Karpas-422 (cell line): ENCODE results near the gene IGSF21. TPM values are rescaled to one million over a fixed set of nuclear protein-coding genes. Genes with fewer than 3 reads are reported as not detected.

ENCODE experiments used
- DNase-seq: peaks from one replicate; pipeline ENCODE4 v3.0.0-alpha.2; 2015
- H2AFZ ChIP-seq: fragments of 200-600 bp; sonication (generic); 2 replicates; pipeline ENCODE4 v1.6.1; 2014; ENCODE audit warnings: antibody characterized with exemption, low read length, mixed read lengths
- H3K27ac ChIP-seq: fragments of 200-600 bp; sonication (generic); 2 replicates; pipeline ENCODE4 v1.5.1; 2014; ENCODE audit warnings: mild to moderate bottlenecking, low read length, moderate library complexity
- H3K27me3 ChIP-seq: fragments of 200-600 bp; sonication (generic); 2 replicates; pipeline ENCODE4 v1.6.1; 2014; ENCODE audit warnings: low read length, mixed read lengths
- H3K36me3 ChIP-seq: fragments of 200-600 bp; sonication (generic); 2 replicates; pipeline ENCODE4 v1.6.1; 2014; ENCODE audit warnings: low read length, mixed read lengths; ENCODE audit not compliant: insufficient read depth
- H3K4me1 ChIP-seq: fragments of 200-600 bp; sonication (generic); 2 replicates; pipeline ENCODE4 v1.6.1; 2014; ENCODE audit warnings: mild to moderate bottlenecking, low read length, mixed read lengths
- H3K4me2 ChIP-seq: fragments of 200-600 bp; sonication (generic); 2 replicates; pipeline ENCODE4 v1.6.1; 2014; ENCODE audit warnings: low read length, low read depth, mild to moderate bottlenecking; ENCODE audit not compliant: poor library complexity, severe bottlenecking
- H3K4me3 ChIP-seq: fragments of 200-600 bp; sonication (generic); 2 replicates; pipeline ENCODE4 v1.5.1; 2014; ENCODE audit warnings: mild to moderate bottlenecking, antibody characterized with exemption, low read length, mixed read lengths
- H3K79me2 ChIP-seq: fragments of 200-600 bp; sonication (generic); 2 replicates; pipeline ENCODE4 v1.6.1; 2014; ENCODE audit warnings: mild to moderate bottlenecking, low read length, mixed read lengths
- H3K9ac ChIP-seq: fragments of 200-600 bp; sonication (generic); 2 replicates; pipeline ENCODE4 v1.6.0; 2014; ENCODE audit warnings: low read length
- H3K9me2 ChIP-seq: fragments of 200-600 bp; sonication (generic), shearing (Covaris generic); replicated peaks from 2 replicates; pipeline ENCODE4 v1.6.0; 2014; ENCODE audit warnings: mild to moderate bottlenecking, low read length, moderate library complexity; ENCODE audit not compliant: insufficient read depth
- H3K9me3 ChIP-seq: fragments of 300-700, 200-600 bp; sonication (generic); 2 replicates; pipeline ENCODE4 v1.6.1; 2014; ENCODE audit warnings: low read length, mixed read lengths
- H4K20me1 ChIP-seq: fragments of 200-600 bp; sonication (generic); 2 replicates; pipeline ENCODE4 v1.6.1; 2014; ENCODE audit warnings: mild to moderate bottlenecking, antibody characterized with exemption, low read length, low read depth; ENCODE audit not compliant: insufficient read depth
- total RNA-seq: library from RNA; depleted of rRNA; stranded (reverse); fragments of >200 nt; shearing (Covaris generic); gene quantifications from 2 replicates; pipeline ENCODE4 v1.2.3, GENCODE V29; 2014; ENCODE audit warnings: low replicate concordance

The IGSF21 gene
- total RNA-seq, 1 experiment from 2014 or later: 0.26 TPM

- Histone ChIP-seq H3K9me3 (no peaks in the 10 kb centered on the region), H3K4me2 (no peak overlapping the region)
- DNase-seq: no peak
Measured at GRCh38 chr1:18341291-18342069, 233.9 kb downstream of the IGSF21 start.

GRCh38 chr1:18342744-18343143, 235.1 kb downstream of the IGSF21 start:
- Histone ChIP-seq H3K27me3 (no peaks in the 10 kb centered on the region), H3K9ac (no peak overlapping the region), H3K4me3 (no peak overlapping the region), H3K4me1 (no peaks in the 10 kb centered on the region), H4K20me1 (no peaks in the 10 kb centered on the region), H2AFZ (no peak overlapping the region), H3K79me2 (no peaks in the 10 kb centered on the region), H3K9me3 (no peaks in the 10 kb centered on the region), H3K4me2 (no peak overlapping the region), H3K9me2 (no peaks in the 10 kb centered on the region), H3K27ac (no peak overlapping the region), H3K36me3 (no peaks in the 10 kb centered on the region)
- no peak for DNase-seq

More at GRCh38 chr1:18341291-18342069, 233.9 kb downstream of the IGSF21 start:
- H4K20me1 ChIP-seq: no peaks in the 10 kb centered on the region
- no peaks in the 10 kb centered on the region for H3K79me2 ChIP-seq
- H3K27ac ChIP-seq: no peak overlapping the region
- H2AFZ ChIP-seq: no peak overlapping the region
- H3K27me3 ChIP-seq: no peaks in the 10 kb centered on the region
- H3K9ac ChIP-seq: no peak overlapping the region
- no peaks in the 10 kb centered on the region for H3K4me1 ChIP-seq
- H3K4me3 ChIP-seq: no peak overlapping the region
- H3K9me2 ChIP-seq: no peaks in the 10 kb centered on the region
- no peaks in the 10 kb centered on the region for H3K36me3 ChIP-seq

GRCh38 chr1:18343581-18343980, 236.0 kb downstream of the IGSF21 start:
- Histone ChIP-seq H3K9me3 (no peaks in the 10 kb centered on the region), H3K27me3 (no peaks in the 10 kb centered on the region), H3K4me3 (no peak overlapping the region), H3K4me2 (no peak overlapping the region), H3K27ac (no peak overlapping the region), H3K4me1 (no peaks in the 10 kb centered on the region), H3K9ac (no peak overlapping the region), H4K20me1 (no peaks in the 10 kb centered on the region), H3K9me2 (no peaks in the 10 kb centered on the region), H3K79me2 (no peaks in the 10 kb centered on the region), H2AFZ (no peak overlapping the region), H3K36me3 (no peaks in the 10 kb centered on the region)
- no peak for DNase-seq

- no peak for DNase-seq
- H3K4me1 ChIP-seq: no peaks in the 10 kb centered on the region
- H3K9me3 ChIP-seq: no peaks in the 10 kb centered on the region
- H3K27ac ChIP-seq: no peak overlapping the region
- no peaks in the 10 kb centered on the region; the same call in 1 of the 2 replicates for H4K20me1 ChIP-seq
- no peaks in the 10 kb centered on the region for H3K79me2 ChIP-seq
- H3K36me3 ChIP-seq: no peaks in the 10 kb centered on the region
- no peak overlapping the region for H3K9ac ChIP-seq
- no peak overlapping the region for H3K4me2 ChIP-seq
- H3K4me3 ChIP-seq: no peak overlapping the region
- no peak overlapping the region for H2AFZ ChIP-seq
- H3K27me3 ChIP-seq: no peaks in the 10 kb centered on the region
- no peaks in the 10 kb centered on the region for H3K9me2 ChIP-seq
Measured at GRCh38 chr1:18344755-18345154, 237.2 kb downstream of the IGSF21 start.

GRCh38 chr1:18347559-18347958, 240.0 kb downstream of the IGSF21 start:
- Histone ChIP-seq H3K4me3 (no peak overlapping the region), H3K4me2 (no peak overlapping the region), H3K9ac (no peak overlapping the region), H3K9me3 (no peaks in the 10 kb centered on the region), H4K20me1 (no peaks in the 10 kb centered on the region; the same call in 1 of the 2 replicates), H3K36me3 (no peaks in the 10 kb centered on the region), H3K9me2 (no peaks in the 10 kb centered on the region), H2AFZ (no peak overlapping the region), H3K79me2 (no peaks in the 10 kb centered on the region), H3K4me1 (no peaks in the 10 kb centered on the region), H3K27ac (no peak overlapping the region), H3K27me3 (no peaks in the 10 kb centered on the region)
- DNase-seq: peak; percentile 47

GRCh38 chr1:18348354-18348753, 240.8 kb downstream of the IGSF21 start:
- Histone ChIP-seq H3K36me3 (no peaks in the 10 kb centered on the region), H3K9ac (no peak overlapping the region), H3K4me1 (no peaks in the 10 kb centered on the region), H3K79me2 (no peaks in the 10 kb centered on the region), H3K4me2 (no peak overlapping the region), H3K9me3 (no peaks in the 10 kb centered on the region), H3K27ac (no peak overlapping the region), H2AFZ (no peak overlapping the region), H4K20me1 (no peaks in the 10 kb centered on the region; the same call in 1 of the 2 replicates), H3K4me3 (no peak overlapping the region), H3K27me3 (no peaks in the 10 kb centered on the region), H3K9me2 (no peaks in the 10 kb centered on the region)
- no peak for DNase-seq

GRCh38 chr1:18350747-18351146, 243.1 kb downstream of the IGSF21 start:
- H3K9ac ChIP-seq: no peak overlapping the region
- no peaks in the 10 kb centered on the region for H3K9me3 ChIP-seq
- no peaks in the 10 kb centered on the region for H3K9me2 ChIP-seq
- no peak overlapping the region for H3K4me3 ChIP-seq
- DNase-seq: no peak
- no peaks in the 10 kb centered on the region for H3K79me2 ChIP-seq
- H3K36me3 ChIP-seq: no peaks in the 10 kb centered on the region
- H3K4me1 ChIP-seq: no peaks in the 10 kb centered on the region
- H4K20me1 ChIP-seq: no peaks in the 10 kb centered on the region; the same call in 1 of the 2 replicates
- H2AFZ ChIP-seq: no peak overlapping the region
- H3K27me3 ChIP-seq: no peaks in the 10 kb centered on the region
- H3K4me2 ChIP-seq: no peak overlapping the region
- H3K27ac ChIP-seq: no peak overlapping the region

- DNase-seq: no peak
- H3K36me3 ChIP-seq: no peaks in the 10 kb centered on the region
Measured at GRCh38 chr1:18351735-18352134, 244.1 kb downstream of the IGSF21 start.

More at GRCh38 chr1:18351735-18352134, 244.1 kb downstream of the IGSF21 start:
- H3K9me2 ChIP-seq: no peaks in the 10 kb centered on the region
- H3K4me1 ChIP-seq: no peaks in the 10 kb centered on the region
- H3K9me3 ChIP-seq: no peaks in the 10 kb centered on the region
- no peak overlapping the region for H3K27ac ChIP-seq
- no peak overlapping the region for H3K9ac ChIP-seq
- H3K79me2 ChIP-seq: no peaks in the 10 kb centered on the region
- H3K4me3 ChIP-seq: no peak overlapping the region
- H3K27me3 ChIP-seq: no peaks in the 10 kb centered on the region
- no peak overlapping the region for H3K4me2 ChIP-seq
- no peaks in the 10 kb centered on the region; the same call in 1 of the 2 replicates for H4K20me1 ChIP-seq
- H2AFZ ChIP-seq: no peak overlapping the region
